ENCODE results near the gene ORAI2.

- TF ChIP-seq CTCF (IDR thresholded peaks at IDR 0.05; ENCODE audit: control extremely low read depth in 1 of 3, insufficient read depth in 1 of 3, low read depth in 1 of 3, low read length in 3 of 3) (no peak), USF2 (IDR thresholded peaks at IDR 0.05; ENCODE audit: low read length) (no peak), EZH2 (IDR thresholded peaks at IDR 0.05; ENCODE audit: low read depth, low read length, severe bottlenecking) (no peak), SRF (IDR thresholded peaks at IDR 0.05; ENCODE audit: low read depth, low read length) (no peak), POLR2A (IDR thresholded peaks at IDR 0.05; ENCODE audit: control extremely low read depth in 1 of 2, low read depth in 2 of 2, low read length in 2 of 2) (no peak), RAD21 (IDR thresholded peaks at IDR 0.05 in 1 of 2, conservative IDR thresholded peaks at IDR 0.05 in 1 of 2; ENCODE audit: low read depth in 2 of 2, low read length in 2 of 2) (no peak), SP1 (IDR thresholded peaks at IDR 0.05; ENCODE audit: low read depth, low read length) (no peak), RFX5 (IDR thresholded peaks at IDR 0.05; ENCODE audit: borderline replicate concordance, low read depth, low read length) (no peak), POU5F1 (IDR thresholded peaks at IDR 0.05; ENCODE audit: low read depth, low read length) (no peak)
These were observed 6.8 kb downstream of the ORAI2 start for GRCh38 chr7:102439963-102440795.
